IMR-90 (cell line): ENCODE results near the gene ST7. TPM values are rescaled to one million over a fixed set of nuclear protein-coding genes. Genes with fewer than 3 reads are reported as not detected.

Source experiments
- ATAC-seq: fragments of 200-7000 bp; cut with Tn5 transposase; 2 replicates; pipeline ENCODE4 v1.9.1; 2020; ENCODE audit warnings: low read depth, mild to moderate bottlenecking, moderate library complexity
- BruUV-seq: library from RNA; stranded (reverse); fragments of 400-500 nt; replicated peaks from 2 replicates; lab custom pipeline; 2021; lab: Mats Ljungman, UMichigan
- CTCF ChIA-PET: fragments of 300-600 bp; formaldehyde crosslinking; extraction: SDS; loops from one replicate; lab custom pipeline; 2021; ENCODE audit warnings: antibody characterized with exemption; lab: Yijun Ruan, JAX
- POLR2A ChIA-PET: fragments of 300-600 bp; sonication (Branson Sonifier 250); formaldehyde crosslinking; loops from one replicate; lab custom pipeline; 2022; ENCODE audit warnings: antibody characterized with exemption; ENCODE audit not compliant: unreplicated experiment; lab: Charles Lee
- DNase-seq: peaks from one replicate; pipeline ENCODE4 v3.0.0; 2013
- H2AFZ ChIP-seq: replicated peaks from 2 replicates; pipeline ENCODE3; 2013; ENCODE audit warnings: low read length, mild to moderate bottlenecking; ENCODE audit not compliant: poor library complexity
- H2AK5ac ChIP-seq: 2 replicates; pipeline ENCODE4 v1.6.1; 2013; ENCODE audit warnings: low read depth, low read length, inconsistent platforms
- H2AK9ac ChIP-seq: replicated peaks from 2 replicates; pipeline ENCODE3; 2013; ENCODE audit warnings: mild to moderate bottlenecking, low read depth, low read length, moderate library complexity; ENCODE audit not compliant: poor library complexity
- H2BK120ac ChIP-seq: 2 replicates; pipeline ENCODE4 v1.6.1; 2013; ENCODE audit warnings: low read depth, low read length, inconsistent platforms
- H2BK15ac ChIP-seq: 3 replicates; pipeline ENCODE4 v1.6.1; 2013; ENCODE audit warnings: low read depth, low read length, inconsistent platforms
- H2BK20ac ChIP-seq: 2 replicates; pipeline ENCODE4 v1.6.1; 2013; ENCODE audit warnings: low read depth, mild to moderate bottlenecking, inconsistent platforms, low read length, moderate library complexity
- H2BK5ac ChIP-seq: 2 replicates; pipeline ENCODE4 v1.6.1; 2013; ENCODE audit warnings: mild to moderate bottlenecking, low read depth, low read length, inconsistent platforms; ENCODE audit not compliant: poor library complexity, severe bottlenecking
- H3K14ac ChIP-seq: replicated peaks from 2 replicates; pipeline ENCODE4 v1.6.1; 2013; ENCODE audit warnings: low read depth, low read length, inconsistent platforms
- H3K18ac ChIP-seq: 2 replicates; pipeline ENCODE4 v1.6.1; 2013; ENCODE audit warnings: low read depth, low read length, control low read depth
- H3K23ac ChIP-seq: 2 replicates; pipeline ENCODE4 v1.6.1; 2013; ENCODE audit warnings: low read depth, low read length, inconsistent platforms
- H3K27ac ChIP-seq: 2 replicates; pipeline ENCODE4 v1.5.1; 2013; ENCODE audit warnings: mild to moderate bottlenecking, control low read depth, low read length; ENCODE audit not compliant: insufficient read depth
- H3K27me3 ChIP-seq: 2 replicates; pipeline ENCODE4 v1.6.1; 2013; ENCODE audit warnings: low read length; ENCODE audit not compliant: control insufficient read depth, insufficient read depth
- H3K36me3 ChIP-seq: 2 replicates; pipeline ENCODE4 v1.6.1; 2013; ENCODE audit warnings: low read length, mixed read lengths; ENCODE audit not compliant: control insufficient read depth, insufficient read depth
- H3K4ac ChIP-seq: 2 replicates; pipeline ENCODE4 v1.6.1; 2013; ENCODE audit warnings: low read depth, low read length, inconsistent platforms
- H3K4me1 ChIP-seq: 2 replicates; pipeline ENCODE4 v1.6.1; 2013; ENCODE audit warnings: low read length, mixed read lengths; ENCODE audit not compliant: control insufficient read depth, insufficient read depth
- H3K4me2 ChIP-seq: 2 replicates; pipeline ENCODE4 v1.6.1; 2013; ENCODE audit warnings: low read depth, mild to moderate bottlenecking, control low read depth, low read length, moderate library complexity
- H3K4me3 ChIP-seq: 2 replicates; pipeline ENCODE4 v1.5.1; 2013; ENCODE audit warnings: low read depth, mild to moderate bottlenecking, control low read depth, low read length, moderate library complexity; ENCODE audit not compliant: insufficient read depth
- H3K56ac ChIP-seq: 2 replicates; pipeline ENCODE4 v1.6.1; 2013; ENCODE audit warnings: low read length, inconsistent platforms; ENCODE audit not compliant: insufficient read depth; ENCODE audit errors: extremely low read depth
- H3K79me1 ChIP-seq, 2 experiments: 2 replicates each; pipeline ENCODE4 v1.6.1; 2013; ENCODE audit warnings: low read length in 2 of 2, inconsistent platforms in 1 of 2, low read depth in 1 of 2
- H3K9ac ChIP-seq: 2 replicates; pipeline ENCODE4 v1.6.1; 2013; ENCODE audit warnings: low read depth, low read length, control low read depth
- H3K9me1 ChIP-seq: 2 replicates; pipeline ENCODE4 v1.6.1; 2013; ENCODE audit warnings: low read length, inconsistent platforms; ENCODE audit not compliant: insufficient read depth
- H3K9me3 ChIP-seq: 2 replicates; pipeline ENCODE4 v1.6.1; 2013; ENCODE audit warnings: low read length; ENCODE audit not compliant: control insufficient read depth, insufficient read depth
- H4K20me1 ChIP-seq: 2 replicates; pipeline ENCODE4 v1.6.1; 2013; ENCODE audit warnings: low read length, inconsistent platforms; ENCODE audit not compliant: insufficient read depth
- H4K5ac ChIP-seq: 2 replicates; pipeline ENCODE4 v1.6.1; 2013; ENCODE audit warnings: mild to moderate bottlenecking, low read depth, low read length, control low read depth
- H4K8ac ChIP-seq, 2 experiments: 2 replicates each; pipeline ENCODE4 v1.6.1; 2013; ENCODE audit warnings: low read depth in 2 of 2, low read length in 2 of 2, control low read depth in 1 of 2, inconsistent platforms in 1 of 2
- H4K91ac ChIP-seq: 2 replicates; pipeline ENCODE4 v1.6.1; 2013; ENCODE audit warnings: low read depth, low read length, inconsistent platforms; ENCODE audit not compliant: insufficient read depth
- MXI1 ChIP-seq: IDR thresholded peaks from 2 replicates; pipeline ENCODE4 v1.6.1; 2012; ENCODE audit warnings: low read depth, mild to moderate bottlenecking, low read length, moderate library complexity, borderline replicate concordance
- NFE2L2 ChIP-seq: fragments of 150-350 bp; IDR thresholded peaks from 2 replicates; pipeline ENCODE4 v1.6.1; 2016; ENCODE audit warnings: low read depth, mild to moderate bottlenecking, low read length
- SMC3 ChIP-seq: fragments of 150-350 bp; IDR thresholded peaks from 2 replicates; pipeline ENCODE4 v1.6.1; 2016; ENCODE audit warnings: low read depth, mild to moderate bottlenecking, antibody characterized with exemption, low read length, moderate library complexity
- WGBS, 2 experiments: methylation state at CpG; one replicate each; pipeline versions ENCODE4 v1.1.5 to v1.1.7; 2013; ENCODE audit warnings: missing lambda C conversion rate in 2 of 2; ENCODE audit not compliant: insufficient read length in 1 of 2; ENCODE audit errors: extremely low coverage in 2 of 2; 5-methylcytosine and 5-hydroxymethylcytosine counted together
- dilution Hi-C: fragments of 300-500 bp; cut with HindIII; formaldehyde crosslinking; loops from one replicate; pipeline ENCODE4 v1.14.3; 2018; ENCODE audit warnings: low sequenced_read_pairs; ENCODE audit not compliant: unreplicated experiment
- in situ Hi-C: fragments of 300-500 bp; cut with MboI; formaldehyde crosslinking; loops from 3 replicates; pipeline ENCODE4 v1.14.3; 2019; ENCODE audit warnings: low sequenced_read_pairs, inconsistent platforms, mixed read lengths
- intact Hi-C: fragments of 100-400 bp; cut with micrococcal nuclease; formaldehyde crosslinking; loops from 2 replicates; pipeline ENCODE4 v1.10.0; 2022
- polyA plus RNA-seq, 3 experiments: library from polyadenylated mRNA; depleted of rRNA; stranded (reverse); fragments of >200 nt; gene quantifications; 2 replicates each; pipeline ENCODE4 v1.2.3, GENCODE V29; 2012; ENCODE audit warnings: low replicate concordance in 1 of 3
- total RNA-seq: library from RNA; depleted of rRNA; stranded (reverse); fragments of >200 nt; gene quantifications from 2 replicates; pipeline ENCODE4 v1.2.3, GENCODE V29; 2012

Gene ST7
- total and polyA plus RNA-seq, 2 of the 4 experiments (the other 2 are of a cell fraction), result 18.6 to 26.0 TPM

GRCh38 chr7:117114272-117114671 lies 161.0 kb downstream of the ST7 start:
- no TSS peak for BruUV-seq
- H3K79me1 ChIP-seq, result peaks cover 8 to 14% of the 10 kb centered on the region in 2 experiments; a peak in 3 of 4 replicates
- H3K18ac ChIP-seq, result no peak overlapping the region
- no peak overlapping the region for H4K8ac ChIP-seq
- peaks cover 1% of the 10 kb centered on the region; the same call in 1 of the 2 replicates for H3K4me1 ChIP-seq
- H2BK15ac ChIP-seq, result no peak overlapping the region
- dilution Hi-C loops, result no loop called here
- no peaks in the 10 kb centered on the region for H4K20me1 ChIP-seq
- WGBS, 2 experiments, result no CpG with 5 or more reads among the region's 1 CpG
- in situ Hi-C loops, result no loop called here
- H3K27me3 ChIP-seq, result no peaks in the 10 kb centered on the region
- H2BK20ac ChIP-seq, result no peak overlapping the region
- DNase-seq (no peak), ATAC-seq (no peak)
- no peak overlapping the region for H4K5ac ChIP-seq
- ChIA-PET CTCF (interaction anchor here (0.7 to 1.5 kb wide), 3 partner anchors 126 to 202 kb away, joined by 3 to 9 read pairs (median 6); no protein-coding TSS in a partner anchor), POLR2A (no interaction called here)
- H2AK9ac ChIP-seq, result no peak overlapping the region
- H4K91ac ChIP-seq, result no peak overlapping the region
- H3K9me3 ChIP-seq, result no peaks in the 10 kb centered on the region
- no peak overlapping the region for H3K23ac ChIP-seq
- H3K14ac ChIP-seq, result no peak overlapping the region
- intact Hi-C loops, result no loop called here
- H3K27ac ChIP-seq, result no peak overlapping the region
- no peak overlapping the region for H2BK5ac ChIP-seq
- H2AFZ ChIP-seq, result no peak overlapping the region
- no peak overlapping the region for H3K56ac ChIP-seq
- no peak overlapping the region for H2AK5ac ChIP-seq
- H3K36me3 ChIP-seq, result no peaks in the 10 kb centered on the region
- H3K4ac ChIP-seq, result no peak overlapping the region
- no peak overlapping the region for H3K4me3 ChIP-seq
- no peaks in the 10 kb centered on the region for H3K9me1 ChIP-seq
- H2BK120ac ChIP-seq, result no peak overlapping the region
- no peak overlapping the region for H3K9ac ChIP-seq
- no peak overlapping the region for H3K4me2 ChIP-seq
- no peak for TF ChIP-seq MXI1
- TF ChIP-seq SMC3, result no peak
- no peak for TF ChIP-seq NFE2L2
